H9 (cell line): ENCODE results near the gene LEKR1. TPM values are rescaled to one million over a fixed set of nuclear protein-coding genes. Genes with fewer than 3 reads are reported as not detected.

Source experiments
- DNase-seq: peaks from one replicate; pipeline ENCODE4 v3.0.0-alpha.2; 2017
- H2AFZ ChIP-seq: one replicate; pipeline ENCODE4 v1.6.1; 2013; ENCODE audit warnings: mild to moderate bottlenecking, low read length, control low read depth, moderate library complexity
- H2AK5ac ChIP-seq: 2 replicates; pipeline ENCODE4 v1.6.1; 2013; ENCODE audit warnings: low read length, control low read depth, mixed read lengths; ENCODE audit not compliant: insufficient read length
- H2BK120ac ChIP-seq: one replicate; pipeline ENCODE4 v1.6.1; 2013; ENCODE audit warnings: low read depth, mild to moderate bottlenecking, low read length, control low read depth, inconsistent platforms; ENCODE audit not compliant: poor library complexity, severe bottlenecking
- H2BK12ac ChIP-seq: 2 replicates; pipeline ENCODE4 v1.6.1; 2013; ENCODE audit warnings: low read length, control low read depth, mixed read lengths, low read depth; ENCODE audit not compliant: insufficient read length
- H2BK15ac ChIP-seq: 2 replicates; pipeline ENCODE4 v1.6.1; 2013; ENCODE audit warnings: low read depth, low read length, control low read depth
- H2BK20ac ChIP-seq: one replicate; pipeline ENCODE4 v1.6.1; 2013; ENCODE audit warnings: low read depth, mild to moderate bottlenecking, low read length, control low read depth, inconsistent platforms; ENCODE audit not compliant: poor library complexity, severe bottlenecking
- H2BK5ac ChIP-seq: 2 replicates; pipeline ENCODE4 v1.6.1; 2013; ENCODE audit warnings: low read length, control low read depth, mixed read lengths; ENCODE audit not compliant: insufficient read length
- H3K14ac ChIP-seq: 2 replicates; pipeline ENCODE4 v1.6.1; 2013; ENCODE audit warnings: low read length, control low read depth; ENCODE audit not compliant: insufficient read depth
- H3K18ac ChIP-seq: 2 replicates; pipeline ENCODE4 v1.6.1; 2013; ENCODE audit warnings: low read depth, mild to moderate bottlenecking, mixed read lengths, low read length, control low read depth; ENCODE audit not compliant: insufficient read length
- H3K23ac ChIP-seq: 2 replicates; pipeline ENCODE4 v1.6.1; 2013; ENCODE audit warnings: low read length, control low read depth, mixed read lengths, low read depth; ENCODE audit not compliant: insufficient read length
- H3K23me2 ChIP-seq: 2 replicates; pipeline ENCODE4 v1.6.1; 2013; ENCODE audit warnings: low read depth, mild to moderate bottlenecking, mixed read lengths, low read length, control low read depth; ENCODE audit not compliant: insufficient read length, poor library complexity, severe bottlenecking
- H3K27ac ChIP-seq: 2 replicates; pipeline ENCODE4 v1.5.1; 2013; ENCODE audit warnings: low read length, control low read depth, mixed read lengths, low read depth; ENCODE audit not compliant: insufficient read length
- H3K27me3 ChIP-seq: 2 replicates; pipeline ENCODE4 v1.6.1; 2013; ENCODE audit warnings: low read length, control low read depth, inconsistent platforms; ENCODE audit not compliant: insufficient read depth
- H3K4ac ChIP-seq: 2 replicates; pipeline ENCODE4 v1.6.1; 2013; ENCODE audit warnings: low read depth, mild to moderate bottlenecking, control low read depth, inconsistent platforms, low read length, moderate library complexity
- H3K4me1 ChIP-seq: 2 replicates; pipeline ENCODE4 v1.6.1; 2013; ENCODE audit warnings: low read length, control low read depth, inconsistent platforms; ENCODE audit not compliant: insufficient read depth
- H3K4me2 ChIP-seq: 2 replicates; pipeline ENCODE4 v1.6.1; 2013; ENCODE audit warnings: low read length, control low read depth, mixed read lengths; ENCODE audit not compliant: insufficient read length, insufficient read depth
- H3K56ac ChIP-seq: 2 replicates; pipeline ENCODE4 v1.6.1; 2013; ENCODE audit warnings: low read depth, mild to moderate bottlenecking, mixed read lengths, low read length, control low read depth; ENCODE audit not compliant: insufficient read length
- H3K79me1 ChIP-seq: 2 replicates; pipeline ENCODE4 v1.6.1; 2013; ENCODE audit warnings: low read depth, mild to moderate bottlenecking, moderate library complexity, low read length, control low read depth, inconsistent platforms; ENCODE audit not compliant: insufficient read depth, poor library complexity, severe bottlenecking
- H3K79me2 ChIP-seq: 2 replicates; pipeline ENCODE4 v1.6.1; 2013; ENCODE audit warnings: low read length, control low read depth, inconsistent platforms; ENCODE audit not compliant: insufficient read depth
- H3K9ac ChIP-seq: 2 replicates; pipeline ENCODE4 v1.6.1; 2013; ENCODE audit warnings: low read length, control low read depth, mixed read lengths; ENCODE audit not compliant: insufficient read length; ENCODE audit errors: extremely low read depth
- H3K9me3 ChIP-seq: one replicate; pipeline ENCODE4 v1.6.1; 2013; ENCODE audit warnings: low read depth, low read length, inconsistent platforms; ENCODE audit not compliant: control insufficient read depth
- H3T11ph ChIP-seq: one replicate; pipeline ENCODE4 v1.6.1; 2013; ENCODE audit warnings: mild to moderate bottlenecking, low read length, control low read depth, inconsistent platforms
- H4K20me1 ChIP-seq: one replicate; pipeline ENCODE4 v1.6.1; 2013; ENCODE audit not compliant: control insufficient read depth, insufficient read length, insufficient read depth
- H4K5ac ChIP-seq: 2 replicates; pipeline ENCODE4 v1.6.1; 2013; ENCODE audit warnings: low read depth, mild to moderate bottlenecking, mixed read lengths, low read length, control low read depth; ENCODE audit not compliant: insufficient read length
- H4K8ac ChIP-seq: replicated peaks from 2 replicates; pipeline ENCODE4 v1.6.1; 2013; ENCODE audit warnings: low read length, control low read depth, mixed read lengths, low read depth; ENCODE audit not compliant: insufficient read length
- H4K91ac ChIP-seq: 2 replicates; pipeline ENCODE4 v1.6.1; 2013; ENCODE audit warnings: low read depth, mild to moderate bottlenecking, moderate library complexity, mixed read lengths, low read length, control low read depth; ENCODE audit not compliant: insufficient read length
- H3K27ac Mint-ChIP-seq, 3 experiments: 2 replicates in 2 of 3; 3 replicates in 1 of 3; pipeline ENCODE4 v1.8.0; 2020 to 2021; ENCODE audit warnings: mixed read lengths in 3 of 3, mild to moderate bottlenecking in 1 of 3, moderate library complexity in 1 of 3
- H3K27me3 Mint-ChIP-seq: 2 replicates; pipeline ENCODE4 v1.8.0; 2021; ENCODE audit warnings: low read depth, mild to moderate bottlenecking, moderate library complexity, mixed read lengths
- H3K36me3 Mint-ChIP-seq, 3 experiments: 2 replicates in 2 of 3; 3 replicates in 1 of 3; pipeline ENCODE4 v1.8.0; 2020 to 2021; ENCODE audit warnings: low read depth in 3 of 3, mixed read lengths in 3 of 3; ENCODE audit not compliant: insufficient read depth in 1 of 3
- H3K4me1 Mint-ChIP-seq, 2 experiments: 2 replicates each; pipeline ENCODE4 v1.8.0; 2020; ENCODE audit warnings: mixed read lengths in 2 of 2
- H3K4me3 Mint-ChIP-seq, 2 experiments: 2 replicates in 1 of 2; 3 replicates in 1 of 2; pipeline ENCODE4 v1.8.0; 2020 to 2021; ENCODE audit warnings: mild to moderate bottlenecking in 2 of 2, mixed read lengths in 2 of 2, moderate library complexity in 1 of 2
- H3K9me3 Mint-ChIP-seq, 2 experiments: 2 replicates in 1 of 2; 3 replicates in 1 of 2; pipeline ENCODE4 v1.8.0; 2020; ENCODE audit warnings: mild to moderate bottlenecking in 2 of 2, mixed read lengths in 2 of 2, moderate library complexity in 1 of 2
- WGBS: extraction: QIAGEN DNeasy Blood & Tissue Kit; methylation state at CpG from one replicate; pipeline ENCODE4 v1.1.7; 2013; ENCODE audit warnings: missing lambda C conversion rate, low lambda C conversion rate, mixed read lengths; ENCODE audit not compliant: insufficient read length; ENCODE audit errors: extremely low coverage; 5-methylcytosine and 5-hydroxymethylcytosine counted together
- total RNA-seq: library from RNA; stranded (reverse); gene quantifications from 2 replicates; pipeline ENCODE4 v1.2.1, GENCODE V29; 2021
- TF ChIP-seq, protein P1 (sequence below): fragments of 200-600 bp; sonication (generic); conservative IDR thresholded peaks from 3 replicates; pipeline ENCODE4 v1.8.0; 2021; ENCODE audit warnings: antibody characterized with exemption, mild to moderate bottlenecking

The LEKR1 gene
- total RNA-seq, 1 experiment from 2014 or later: not detected

DNA sequence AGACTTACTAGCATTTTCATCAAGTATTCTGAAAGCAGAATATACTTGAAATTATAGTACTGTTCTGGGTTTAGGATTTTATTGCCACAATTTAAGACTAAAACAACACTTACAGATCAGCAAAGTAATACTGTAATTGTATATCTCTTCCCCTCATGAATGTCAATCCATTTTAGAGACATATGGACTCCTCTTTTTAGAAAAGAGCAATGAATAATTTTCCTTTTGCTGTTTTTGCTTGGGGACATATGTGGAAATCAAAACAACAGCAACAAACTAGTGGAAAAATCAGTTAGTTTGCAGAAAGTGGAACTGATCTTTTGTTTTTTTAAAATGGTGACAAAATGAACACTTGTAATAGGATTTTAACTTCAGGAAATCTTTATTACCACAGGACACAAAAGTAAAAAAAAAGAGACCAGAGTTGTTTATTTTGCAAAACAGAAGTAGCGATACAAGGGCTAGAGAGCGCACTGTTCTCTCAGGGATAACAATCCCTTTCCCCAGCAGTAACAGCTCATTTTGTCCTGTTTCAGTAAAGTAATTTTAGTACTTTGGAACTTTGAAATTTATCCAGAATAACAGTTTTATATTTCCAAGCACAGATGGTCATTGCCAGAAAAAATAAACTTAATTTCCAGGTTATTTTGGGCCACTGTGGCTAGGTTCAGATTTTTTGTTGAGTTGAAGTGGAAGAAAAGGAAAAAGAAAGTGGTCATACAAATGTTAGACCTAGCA, 17.1 kb downstream of the LEKR1 start:
- no peak overlapping the region for H3K4ac ChIP-seq
- H3K14ac ChIP-seq: no peak overlapping the region
- no peak overlapping the region for H4K5ac ChIP-seq
- H3K4me1 Mint-ChIP-seq: peaks cover 13 to 17% of the 10 kb centered on the region in 2 experiments
- no peak overlapping the region for H3K56ac ChIP-seq
- H3K9me3 Mint-ChIP-seq: no peaks in the 10 kb centered on the region; a peak in 1 of 5 replicates
- H2BK15ac ChIP-seq: no peak overlapping the region
- H3K4me2 ChIP-seq: no peak overlapping the region
- H2BK5ac ChIP-seq: no peak overlapping the region
- H2BK12ac ChIP-seq: no peak overlapping the region
- H4K91ac ChIP-seq: no peak overlapping the region
- H2AK5ac ChIP-seq: no peak overlapping the region
- H3K23ac ChIP-seq: no peak overlapping the region
- H3K27ac ChIP-seq: no peak overlapping the region
- no CpG with 5 or more reads among the region's 2 CpGs for WGBS
- no peaks in the 10 kb centered on the region for H3K27me3 ChIP-seq
- H2BK20ac ChIP-seq: no peak overlapping the region
- no peak overlapping the region for H3K4me3 Mint-ChIP-seq
- no peak overlapping the region for H3T11ph ChIP-seq
- no peak overlapping the region; a peak in 1 of 7 replicates for H3K27ac Mint-ChIP-seq
- H3K27me3 Mint-ChIP-seq: peaks cover 5% of the 10 kb centered on the region
- no peak overlapping the region for H3K9ac ChIP-seq
- no peak overlapping the region for H2AFZ ChIP-seq
- H3K18ac ChIP-seq: no peak overlapping the region
- DNase-seq: no peak
- H3K9me3 ChIP-seq: no peaks in the 10 kb centered on the region
- H3K79me1 ChIP-seq: no peaks in the 10 kb centered on the region
- H3K36me3 Mint-ChIP-seq: no peaks in the 10 kb centered on the region; a peak in 1 of 7 replicates
- no peaks in the 10 kb centered on the region for H3K79me2 ChIP-seq
- no peak overlapping the region for H4K8ac ChIP-seq
- no peak overlapping the region for H2BK120ac ChIP-seq
- no peaks in the 10 kb centered on the region for H3K23me2 ChIP-seq
- H4K20me1 ChIP-seq: no peaks in the 10 kb centered on the region
- TF ChIP-seq, protein P1, sequence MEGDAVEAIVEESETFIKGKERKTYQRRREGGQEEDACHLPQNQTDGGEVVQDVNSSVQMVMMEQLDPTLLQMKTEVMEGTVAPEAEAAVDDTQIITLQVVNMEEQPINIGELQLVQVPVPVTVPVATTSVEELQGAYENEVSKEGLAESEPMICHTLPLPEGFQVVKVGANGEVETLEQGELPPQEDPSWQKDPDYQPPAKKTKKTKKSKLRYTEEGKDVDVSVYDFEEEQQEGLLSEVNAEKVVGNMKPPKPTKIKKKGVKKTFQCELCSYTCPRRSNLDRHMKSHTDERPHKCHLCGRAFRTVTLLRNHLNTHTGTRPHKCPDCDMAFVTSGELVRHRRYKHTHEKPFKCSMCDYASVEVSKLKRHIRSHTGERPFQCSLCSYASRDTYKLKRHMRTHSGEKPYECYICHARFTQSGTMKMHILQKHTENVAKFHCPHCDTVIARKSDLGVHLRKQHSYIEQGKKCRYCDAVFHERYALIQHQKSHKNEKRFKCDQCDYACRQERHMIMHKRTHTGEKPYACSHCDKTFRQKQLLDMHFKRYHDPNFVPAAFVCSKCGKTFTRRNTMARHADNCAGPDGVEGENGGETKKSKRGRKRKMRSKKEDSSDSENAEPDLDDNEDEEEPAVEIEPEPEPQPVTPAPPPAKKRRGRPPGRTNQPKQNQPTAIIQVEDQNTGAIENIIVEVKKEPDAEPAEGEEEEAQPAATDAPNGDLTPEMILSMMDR: no peak
- no peaks in the 10 kb centered on the region for H3K4me1 ChIP-seq
